ENCODE results near the gene DPYSL3.

DPYSL3 gene

DNA sequence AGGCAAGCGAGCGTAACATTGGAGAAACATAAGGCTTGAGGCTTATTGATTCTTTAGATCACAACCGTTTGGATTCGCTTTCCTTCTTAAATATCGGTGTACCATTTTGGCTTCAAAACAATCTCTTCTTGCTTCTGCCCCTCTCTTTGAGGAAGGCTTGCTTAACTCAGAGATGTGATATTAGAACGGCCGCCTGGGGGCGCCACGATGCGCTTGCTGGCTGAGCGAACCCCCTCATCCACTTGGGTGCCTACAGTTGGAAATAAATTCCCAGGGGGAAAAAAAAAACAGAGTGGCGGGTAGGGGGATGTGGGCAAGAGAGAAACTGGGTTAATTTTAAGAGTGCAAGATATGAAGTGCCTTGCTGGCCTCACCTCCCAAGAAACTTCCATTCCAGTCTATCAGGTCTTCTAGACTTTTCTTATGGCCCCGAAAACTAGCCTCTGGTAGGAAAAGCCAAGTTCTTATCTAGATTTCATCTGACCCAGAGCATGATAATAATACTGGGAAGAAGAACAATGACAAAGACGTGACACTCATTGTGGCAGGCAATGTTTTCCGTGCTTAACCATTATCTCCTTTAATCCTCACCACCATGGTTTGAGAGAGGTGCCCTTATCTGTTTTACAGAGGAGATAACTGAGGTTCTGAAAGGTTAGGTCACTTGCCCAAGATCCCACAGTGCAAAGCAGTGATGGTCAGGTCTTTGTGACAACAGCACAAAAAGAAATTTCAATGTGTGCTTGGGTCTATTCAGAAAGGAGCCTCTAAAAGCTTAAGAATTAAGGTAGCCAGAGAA lies 115.8 kb downstream of the DPYSL3 start:
- Histone ChIP-seq H3K27me3 (ENCODE audit: insufficient read depth, poor library complexity, severe bottlenecking) (no peaks in the 10 kb centered on the region), H3K36me3 (ENCODE audit: low read depth) (no peaks in the 10 kb centered on the region), H3K4me3 (ENCODE audit: severe bottlenecking) (no peak overlapping the region), H3K9me3 (ENCODE audit: severe bottlenecking) (no peaks in the 10 kb centered on the region), H3K4me1 (ENCODE audit: insufficient read depth, poor library complexity, severe bottlenecking) (no peaks in the 10 kb centered on the region), H3K27ac (ENCODE audit: poor library complexity, severe bottlenecking) (no peak overlapping the region)
- ATAC-seq (ENCODE audit: low read depth) (no peak), DNase-seq (ENCODE audit: low spot score) (no peak)
- TF ChIP-seq, protein P1, sequence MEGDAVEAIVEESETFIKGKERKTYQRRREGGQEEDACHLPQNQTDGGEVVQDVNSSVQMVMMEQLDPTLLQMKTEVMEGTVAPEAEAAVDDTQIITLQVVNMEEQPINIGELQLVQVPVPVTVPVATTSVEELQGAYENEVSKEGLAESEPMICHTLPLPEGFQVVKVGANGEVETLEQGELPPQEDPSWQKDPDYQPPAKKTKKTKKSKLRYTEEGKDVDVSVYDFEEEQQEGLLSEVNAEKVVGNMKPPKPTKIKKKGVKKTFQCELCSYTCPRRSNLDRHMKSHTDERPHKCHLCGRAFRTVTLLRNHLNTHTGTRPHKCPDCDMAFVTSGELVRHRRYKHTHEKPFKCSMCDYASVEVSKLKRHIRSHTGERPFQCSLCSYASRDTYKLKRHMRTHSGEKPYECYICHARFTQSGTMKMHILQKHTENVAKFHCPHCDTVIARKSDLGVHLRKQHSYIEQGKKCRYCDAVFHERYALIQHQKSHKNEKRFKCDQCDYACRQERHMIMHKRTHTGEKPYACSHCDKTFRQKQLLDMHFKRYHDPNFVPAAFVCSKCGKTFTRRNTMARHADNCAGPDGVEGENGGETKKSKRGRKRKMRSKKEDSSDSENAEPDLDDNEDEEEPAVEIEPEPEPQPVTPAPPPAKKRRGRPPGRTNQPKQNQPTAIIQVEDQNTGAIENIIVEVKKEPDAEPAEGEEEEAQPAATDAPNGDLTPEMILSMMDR (IDR thresholded peaks at IDR 0.05; ENCODE audit: poor library complexity, severe bottlenecking) = peak; percentile 26

- no peaks in the 10 kb centered on the region for H3K27me3 ChIP-seq (ENCODE audit: insufficient read depth, poor library complexity, severe bottlenecking)
- TF ChIP-seq, protein P1 (IDR thresholded peaks at IDR 0.05; ENCODE audit: poor library complexity, severe bottlenecking) = peak; percentile 49
- H3K4me3 ChIP-seq (ENCODE audit: severe bottlenecking) = no peak overlapping the region
- DNase-seq (ENCODE audit: low spot score) (no peak), ATAC-seq (ENCODE audit: low read depth) (peak; percentile 92)
- H3K36me3 ChIP-seq (ENCODE audit: low read depth) = no peaks in the 10 kb centered on the region
- no peak overlapping the region for H3K27ac ChIP-seq (ENCODE audit: poor library complexity, severe bottlenecking)
- no peaks in the 10 kb centered on the region for H3K9me3 ChIP-seq (ENCODE audit: severe bottlenecking)
- no peaks in the 10 kb centered on the region for H3K4me1 ChIP-seq (ENCODE audit: insufficient read depth, poor library complexity, severe bottlenecking)
Measured at GRCh38 chr5:147391781-147392180, 118.1 kb downstream of the DPYSL3 start.

DNA sequence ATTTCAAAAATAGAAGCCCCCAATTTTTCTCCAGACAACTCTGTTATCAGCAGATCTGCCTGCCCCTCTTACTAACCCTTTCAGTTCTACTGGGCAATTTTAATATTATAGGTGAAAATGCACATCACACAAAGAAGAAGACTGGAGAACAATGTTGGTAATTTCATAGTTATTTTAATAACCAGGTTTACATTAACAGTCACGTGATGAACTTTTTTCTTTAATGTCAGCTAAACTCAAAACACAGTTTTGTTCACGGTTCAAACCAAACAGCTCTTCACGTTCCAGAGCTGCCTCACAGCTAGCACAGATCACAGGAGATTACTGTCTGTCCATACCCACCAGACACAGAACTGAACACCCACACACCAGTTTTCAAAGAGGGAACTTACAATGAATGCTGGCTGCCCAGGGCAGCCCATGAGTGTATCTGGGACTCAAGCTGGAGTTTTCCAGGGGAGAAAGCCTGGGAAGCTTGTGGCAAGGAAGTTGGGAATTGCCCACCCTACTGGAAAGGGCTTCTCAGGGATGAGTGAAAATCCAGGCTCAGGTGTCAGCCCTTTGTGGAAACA lies 119.1 kb downstream of the DPYSL3 start:
- no peak for ATAC-seq (ENCODE audit: low read depth)
- H3K4me1 ChIP-seq (ENCODE audit: insufficient read depth, poor library complexity, severe bottlenecking) = no peaks in the 10 kb centered on the region

GRCh38 chr5:147388184-147389108 lies 121.4 kb downstream of the DPYSL3 start:
- TF ChIP-seq, protein P1 (IDR thresholded peaks at IDR 0.05; ENCODE audit: poor library complexity, severe bottlenecking) = no peak
- ATAC-seq (ENCODE audit: low read depth) (peak; percentile 35; the same call in 2 of the 3 replicates), DNase-seq (ENCODE audit: low spot score) (no peak)
- Histone ChIP-seq H3K36me3 (ENCODE audit: low read depth) (no peaks in the 10 kb centered on the region), H3K9me3 (ENCODE audit: severe bottlenecking) (no peaks in the 10 kb centered on the region), H3K27ac (ENCODE audit: poor library complexity, severe bottlenecking) (no peak overlapping the region), H3K4me3 (ENCODE audit: severe bottlenecking) (no peak overlapping the region), H3K4me1 (ENCODE audit: insufficient read depth, poor library complexity, severe bottlenecking) (no peaks in the 10 kb centered on the region), H3K27me3 (ENCODE audit: insufficient read depth, poor library complexity, severe bottlenecking) (no peaks in the 10 kb centered on the region)

More for the DNA sequence above, 119.1 kb downstream of the DPYSL3 start:
- no peak for DNase-seq (ENCODE audit: low spot score)
- no peak overlapping the region for H3K27ac ChIP-seq (ENCODE audit: poor library complexity, severe bottlenecking)
- no peaks in the 10 kb centered on the region for H3K36me3 ChIP-seq (ENCODE audit: low read depth)
- H3K27me3 ChIP-seq (ENCODE audit: insufficient read depth, poor library complexity, severe bottlenecking) = no peaks in the 10 kb centered on the region
- TF ChIP-seq, protein P1 (IDR thresholded peaks at IDR 0.05; ENCODE audit: poor library complexity, severe bottlenecking) = no peak
- H3K4me3 ChIP-seq (ENCODE audit: severe bottlenecking) = no peak overlapping the region
- no peaks in the 10 kb centered on the region for H3K9me3 ChIP-seq (ENCODE audit: severe bottlenecking)
